A673 (cell line): ENCODE results near the gene ZDHHC11B. TPM values are rescaled to one million over a fixed set of nuclear protein-coding genes. Genes with fewer than 3 reads are reported as not detected.

ENCODE experiments used
- BruUV-seq: library from RNA; stranded (reverse); fragments of 400-500 nt; replicated peaks from 2 replicates; lab custom pipeline; 2021; lab: Mats Ljungman, UMichigan
- CTCF ChIA-PET: fragments of 300-600 bp; sonication (Branson Sonifier 250); formaldehyde crosslinking; loops from one replicate; lab custom pipeline; 2022; ENCODE audit warnings: antibody characterized with exemption; lab: Charles Lee
- POLR2A ChIA-PET: fragments of 300-600 bp; sonication (Branson Sonifier 250); formaldehyde crosslinking; loops from one replicate; lab custom pipeline; 2022; ENCODE audit warnings: antibody characterized with exemption; ENCODE audit not compliant: low non-redundant PET; lab: Charles Lee
- DNase-seq: peaks from one replicate; pipeline ENCODE4 v3.0.0-alpha.2; 2015; ENCODE audit warnings: low spot score
- H3K27ac ChIP-seq: fragments of 200-600 bp; sonication (generic); 2 replicates; pipeline ENCODE4 v1.5.1; 2016; ENCODE audit warnings: mixed run types, low read depth, mild to moderate bottlenecking, mixed read lengths, antibody characterized with exemption, low read length; ENCODE audit not compliant: poor library complexity, severe bottlenecking
- H3K27me3 ChIP-seq: fragments of 200-600 bp; sonication (generic); replicated peaks from 2 replicates; pipeline ENCODE4 v1.6.1; 2017; ENCODE audit warnings: mixed run types, low read depth, mild to moderate bottlenecking, mixed read lengths, antibody characterized with exemption, low read length; ENCODE audit not compliant: insufficient read depth, poor library complexity
- H3K36me3 ChIP-seq: fragments of 200-600 bp; sonication (generic); 2 replicates; pipeline ENCODE4 v1.6.1; 2016; ENCODE audit warnings: mixed run types, mild to moderate bottlenecking, mixed read lengths, antibody characterized with exemption, low read length; ENCODE audit not compliant: insufficient read depth, poor library complexity, severe bottlenecking
- H3K4me1 ChIP-seq: fragments of 200-600 bp; sonication (generic); 2 replicates; pipeline ENCODE4 v1.6.1; 2017; ENCODE audit warnings: mixed run types, mild to moderate bottlenecking, mixed read lengths, antibody characterized with exemption, low read length; ENCODE audit not compliant: insufficient read depth, poor library complexity, severe bottlenecking
- H3K4me3 ChIP-seq: fragments of 200-600 bp; sonication (generic); 2 replicates; pipeline ENCODE4 v1.5.1; 2016; ENCODE audit warnings: low read depth, mixed run types, mild to moderate bottlenecking, mixed read lengths, low read length; ENCODE audit not compliant: poor library complexity, severe bottlenecking
- H3K9me3 ChIP-seq: fragments of 200-600 bp; sonication (generic); 2 replicates; pipeline ENCODE4 v1.6.1; 2016; ENCODE audit warnings: mixed run types, low read depth, mild to moderate bottlenecking, mixed read lengths, antibody characterized with exemption, low read length; ENCODE audit not compliant: poor library complexity, severe bottlenecking
- CTCF ChIP-seq: fragments of 300-800, 200-600 bp; sonication (generic); conservative IDR thresholded peaks from 2 replicates; pipeline ENCODE4 v1.5.1; 2017; ENCODE audit warnings: low read depth, mild to moderate bottlenecking, antibody characterized with exemption, low read length, moderate library complexity, mixed read lengths
- EZH2 ChIP-seq: fragments of 200-600 bp; sonication (generic); IDR thresholded peaks from 2 replicates; pipeline ENCODE4 v1.6.1; 2017; ENCODE audit warnings: borderline replicate concordance, low read depth, mild to moderate bottlenecking, mixed read lengths, antibody characterized with exemption, low read length; ENCODE audit not compliant: poor library complexity, severe bottlenecking
- intact Hi-C: fragments of 100-400 bp; cut with micrococcal nuclease; formaldehyde crosslinking; loops from one replicate; pipeline ENCODE4 v1.10.0; 2022; ENCODE audit not compliant: unreplicated experiment
- total RNA-seq: library from RNA; stranded (reverse); gene quantifications from 2 replicates; pipeline ENCODE4 v1.2.3, GENCODE V29; 2021

Gene ZDHHC11B
- total RNA-seq, 1 experiment from 2014 or later: 1.3 TPM

- H3K27ac ChIP-seq: no peak overlapping the region
- no peaks in the 10 kb centered on the region for H3K9me3 ChIP-seq
- ChIA-PET POLR2A (no interaction called here), CTCF (no interaction called here)
- no TSS peak for BruUV-seq
- DNase-seq: no peak
- intact Hi-C loops: no loop called here
- peaks cover 36% of the 10 kb centered on the region for H3K36me3 ChIP-seq
- TF ChIP-seq CTCF: no peak
- TF ChIP-seq EZH2: no peak
- no peak overlapping the region for H3K4me3 ChIP-seq
- no peaks in the 10 kb centered on the region for H3K4me1 ChIP-seq
- no peaks in the 10 kb centered on the region for H3K27me3 ChIP-seq
These were observed 124.0 kb downstream of the ZDHHC11B start for GRCh38 chr5:660491-661030.

Other genes with a start within 250 kb of the ZDHHC11B start
- 37.2 and 40.1 TPM in 2 replicates for gene CEP72, start 172.4 kb downstream of the ZDHHC11B start, total RNA-seq
- gene TPPP, start 91.4 kb downstream of the ZDHHC11B start, total RNA-seq: 0.09 and 0.19 TPM in 2 replicates
- 45.5 and 47.3 TPM in 2 replicates for gene ZDHHC11, start 66.3 kb upstream of the ZDHHC11B start, total RNA-seq
- gene BRD9, start 108.1 kb upstream of the ZDHHC11B start, total RNA-seq: 73.7 and 76.5 TPM in 2 replicates
- gene TRIP13, start 108.2 kb upstream of the ZDHHC11B start, total RNA-seq: 64.6 and 69.1 TPM in 2 replicates
- gene NKD2, start 224.1 kb upstream of the ZDHHC11B start, total RNA-seq: 22.9 and 23.5 TPM in 2 replicates